K562 (cell line): Measurements from ENCODE around the gene PBX4. TPM values are rescaled to one million over a fixed set of nuclear protein-coding genes. Genes with fewer than 3 reads are reported as not detected.
A peak's percentile ranks its signal among the peaks of the same experiment; 100 is the strongest.

ENCODE experiments used
- ATAC-seq: fragments of 200-7000 bp; cut with Tn5 transposase; 3 replicates; pipeline ENCODE4 v1.9.1; 2020; ENCODE audit warnings: moderate library complexity
- BruUV-seq: library from RNA; stranded (reverse); fragments of 400-500 nt; replicated peaks from 2 replicates; lab custom pipeline; 2021; lab: Mats Ljungman, UMichigan
- CTCF ChIA-PET: fragments of 300-600 bp; formaldehyde crosslinking; extraction: SDS; loops from one replicate; lab custom pipeline; 2021; ENCODE audit warnings: low intra/inter-chr PET ratio; lab: Yijun Ruan, JAX
- POLR2A ChIA-PET: fragments of 300-600, 350-650 bp; sonication (Branson Sonifier 250); formaldehyde crosslinking; extraction: SDS; loops from one replicate; lab custom pipeline; 2021; ENCODE audit warnings: antibody characterized with exemption, inconsistent platforms; lab: Yijun Ruan, JAX
- DNase-seq, 4 experiments: peaks; one replicate each; pipeline versions ENCODE4 v3.0.0 to v3.0.0-alpha.2; 2011 to 2018; ENCODE audit warnings: low spot score in 3 of 4, mixed read lengths in 3 of 4; ENCODE audit errors: extremely low read depth in 1 of 4
- FAIRE-seq: peaks from 2 replicates; lab custom pipeline; 2011; peaks lifted over from hg19 to GRCh38; lab: Jason Lieb, UNC
- H2AFZ ChIP-seq: 2 replicates; pipeline ENCODE4 v1.6.0; 2011; ENCODE audit warnings: low read depth, low read length, control low read depth, inconsistent platforms
- H3K27ac ChIP-seq: fragments of 200-600 bp; 3 replicates; pipeline ENCODE4 v1.8.0; 2011; ENCODE audit warnings: low read depth, mild to moderate bottlenecking, control low read depth, inconsistent platforms, low read length, moderate library complexity, mixed read lengths; ENCODE audit errors: extremely low read depth
- H3K27me3 ChIP-seq, 2 experiments: fragments of 300-600 bp in 1 of 2; 2 replicates in 1 of 2; 3 replicates in 1 of 2; pipeline versions ENCODE4 v1.6.0 to v1.8.0; 2011; ENCODE audit warnings: inconsistent platforms in 2 of 2, low read length in 2 of 2, mild to moderate bottlenecking in 1 of 2, mixed read lengths in 1 of 2, moderate library complexity in 1 of 2; ENCODE audit not compliant: control insufficient read depth in 2 of 2, insufficient read depth in 2 of 2
- H3K36me3 ChIP-seq: fragments of 300-600 bp; 3 replicates; pipeline ENCODE4 v1.8.0; 2011; ENCODE audit warnings: mild to moderate bottlenecking, low read length, inconsistent platforms; ENCODE audit not compliant: control insufficient read depth, insufficient read depth
- H3K4me1 ChIP-seq, 2 experiments: fragments of 200-600 bp in 1 of 2; replicated peaks in 1 of 2; 2 replicates in 1 of 2; 3 replicates in 1 of 2; pipeline versions ENCODE4 v1.5.1 to v1.8.0; 2011; ENCODE audit warnings: inconsistent platforms in 2 of 2, low read length in 2 of 2, mild to moderate bottlenecking in 1 of 2, mixed read lengths in 1 of 2, moderate library complexity in 1 of 2; ENCODE audit not compliant: control insufficient read depth in 2 of 2, insufficient read depth in 2 of 2
- H3K4me2 ChIP-seq: 2 replicates; pipeline ENCODE4 v1.6.1; 2011; ENCODE audit warnings: low read length, control low read depth, inconsistent platforms, mixed read lengths; ENCODE audit not compliant: insufficient read depth
- H3K4me3 ChIP-seq: fragments of 200-600 bp; sonication (generic), shearing (Covaris generic); 2 replicates; pipeline ENCODE4 v1.5.1; 2016; ENCODE audit warnings: control low read depth, inconsistent platforms
- H3K79me2 ChIP-seq: fragments of 200-600 bp; 3 replicates; pipeline ENCODE4 v1.8.0; 2011; ENCODE audit warnings: low read length, inconsistent platforms; ENCODE audit not compliant: control insufficient read depth, insufficient read depth
- H3K9ac ChIP-seq, 2 experiments: 2 replicates each; pipeline versions ENCODE4 v1.6.0 to v1.6.1; 2011; ENCODE audit warnings: low read depth in 2 of 2, low read length in 2 of 2, control low read depth in 1 of 2, inconsistent platforms in 1 of 2, mild to moderate bottlenecking in 1 of 2, mixed read lengths in 1 of 2; ENCODE audit not compliant: insufficient read depth in 1 of 2
- H3K9me1 ChIP-seq: one replicate; pipeline ENCODE4 v1.6.0; 2011; ENCODE audit warnings: inconsistent platforms, mild to moderate bottlenecking, low read length, moderate library complexity; ENCODE audit not compliant: control insufficient read depth, insufficient read depth
- H3K9me3 ChIP-seq: replicated peaks from 2 replicates; pipeline ENCODE4 v1.5.1; 2011; ENCODE audit warnings: low read depth, low read length, inconsistent platforms; ENCODE audit not compliant: control insufficient read depth, insufficient read depth
- H4K20me1 ChIP-seq: replicated peaks from 2 replicates; pipeline ENCODE4 v1.6.1; 2011; ENCODE audit warnings: low read length, inconsistent platforms, mixed read lengths; ENCODE audit not compliant: control insufficient read depth, insufficient read depth
- ELF4 ChIP-seq: fragments of 450-650 bp; formaldehyde crosslinking; IDR thresholded peaks from 2 replicates; pipeline ENCODE4 v1.4.0; 2022; ENCODE audit warnings: missing genetic modification characterization
- POLR2G ChIP-seq: fragments of 200-400 bp; formaldehyde crosslinking; IDR thresholded peaks from 2 replicates; pipeline ENCODE4 v1.6.1; 2017; ENCODE audit warnings: low read depth, mild to moderate bottlenecking, antibody characterized with exemption, low read length, moderate library complexity
- RBFOX2 ChIP-seq: fragments of 200-400 bp; formaldehyde crosslinking; IDR thresholded peaks from 2 replicates; pipeline ENCODE4 v1.6.1; 2017; ENCODE audit warnings: low read depth, mild to moderate bottlenecking, low read length, moderate library complexity
- SMARCE1 ChIP-seq: fragments of 450-650 bp; IDR thresholded peaks from 2 replicates; pipeline ENCODE4 v1.7.1; 2016; ENCODE audit warnings: mild to moderate bottlenecking
- WGBS: fragments of 100-300 bp; shearing (Covaris generic); methylation state at CpG from one replicate; pipeline ENCODE4 v1.1.6; 2016; ENCODE audit warnings: low coverage, mixed read lengths; ENCODE audit not compliant: insufficient coverage; ENCODE audit errors: missing lambda C conversion rate; 5-methylcytosine and 5-hydroxymethylcytosine counted together
- in situ Hi-C: fragments of 300-500 bp; cut with MboI; formaldehyde crosslinking; loops from 4 replicates; pipeline ENCODE4 v1.15.0; 2018; ENCODE audit warnings: inconsistent platforms, mixed read lengths
- intact Hi-C: fragments of 100-400 bp; cut with micrococcal nuclease; formaldehyde crosslinking; loops from 2 replicates; pipeline ENCODE4 v1.14.2; 2022
- polyA plus RNA-seq, 8 experiments: library from polyadenylated mRNA; depleted of rRNA in 4 of 8; stranded (reverse) in 5 of 8; unstranded in 3 of 8; fragments of >200 nt; fragmentation: Nextera tagmentation in 2 of 8; fragmentation: Illumina TruSeq in 1 of 8; extraction: Ambion mirVana in 2 of 8; extraction: Trizol in 1 of 8; gene quantifications; 2 replicates each; pipeline versions ENCODE4 v1.2.1 to v1.2.3, GENCODE V29; 2011 to 2014; ENCODE audit warnings: inconsistent platforms in 1 of 8, missing spikeins in 1 of 8
- total RNA-seq, 7 experiments: library from RNA; depleted of rRNA in 6 of 7; stranded (reverse); fragments of >200 nt in 6 of 7; fragmentation: Illumina TruSeq in 2 of 7; extraction: Trizol in 2 of 7; gene quantifications; 2 replicates each; pipeline versions ENCODE4 v1.2.1 to v1.2.3, GENCODE V29; 2011 to 2021; ENCODE audit warnings: low replicate concordance in 1 of 7
- TF ChIP-seq, protein P1 (sequence below), 2 experiments: IDR thresholded peaks in 1 of 2; conservative IDR thresholded peaks in 1 of 2; 2 replicates each; pipeline ENCODE4 v1.6.1; 2016; ENCODE audit warnings: low read depth in 2 of 2, mild to moderate bottlenecking in 1 of 2, missing compliant biosample characterization in 1 of 2, missing genetic modification characterization in 1 of 2, moderate library complexity in 1 of 2
- TF ChIP-seq, protein P2 (sequence below): sonication (generic); formaldehyde crosslinking; IDR thresholded peaks from 2 replicates; pipeline ENCODE4 v1.9.0; 2022; ENCODE audit warnings: mild to moderate bottlenecking, missing genetic modification reagents

The PBX4 gene
- total and polyA plus RNA-seq, 9 of the 15 experiments (the other 6 are each of a cell fraction or from before 2014, with no cell fraction given) = 0.11 to 3.8 (median 1.6) TPM; not detected in 1

DNA sequence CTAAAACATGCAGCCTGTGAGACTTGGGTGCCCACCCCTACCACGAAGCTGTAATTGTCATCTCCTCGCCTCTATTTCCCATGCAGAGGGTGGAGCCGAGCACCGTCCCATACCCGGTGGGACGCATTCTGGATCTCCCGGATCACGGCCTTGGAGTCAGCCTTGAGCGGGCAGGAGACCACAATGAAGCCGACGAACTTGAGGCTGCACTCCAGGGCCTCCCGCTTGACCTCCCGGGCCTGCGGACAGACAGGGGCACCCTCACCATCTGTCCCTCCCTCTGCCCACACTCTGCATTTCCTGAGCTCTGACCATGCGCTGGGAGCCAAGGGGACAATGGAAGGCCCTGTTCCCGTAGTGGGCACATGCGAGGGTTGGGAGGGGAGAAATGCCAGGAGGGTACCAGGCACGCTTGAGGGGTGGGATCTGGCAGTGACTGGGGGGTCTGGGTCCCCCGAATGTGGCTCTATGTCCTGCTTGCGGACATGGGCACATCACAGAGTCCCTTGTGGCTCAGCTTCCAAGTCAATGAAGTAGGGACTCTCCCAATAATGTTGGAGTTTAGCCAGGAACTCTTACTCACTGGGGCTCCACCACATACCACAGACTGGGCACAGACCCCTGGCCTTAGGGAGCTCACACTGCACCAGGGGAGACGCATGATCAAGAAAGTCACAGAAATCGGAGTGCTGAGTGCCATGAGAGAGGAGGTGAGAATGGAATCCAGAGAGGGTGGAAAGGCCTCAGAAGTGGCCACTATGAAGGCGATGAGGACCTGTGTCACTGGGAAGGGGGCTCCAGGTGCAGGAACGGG lies 34.2 kb upstream of the PBX4 start:
- no TSS peak for BruUV-seq
- no peak for ATAC-seq

More for the DNA sequence above, 34.2 kb upstream of the PBX4 start:
- no peak overlapping the region for H3K4me2 ChIP-seq
- H3K4me3 ChIP-seq = no peak overlapping the region
- in situ Hi-C loops = no loop called here
- H3K9me1 ChIP-seq = no peaks in the 10 kb centered on the region
- FAIRE-seq (no peak), DNase-seq (no peak)
- ChIA-PET CTCF (no interaction called here), POLR2A (interaction anchor here (0.7 to 5.6 kb wide), 2 partner anchors 9 to 124 kb away, joined by 4 to 40 read pairs; partner anchors contain the start of gene ATP13A1)
- 96% methylated on average over 21 of the region's 24 CpGs for WGBS
- H4K20me1 ChIP-seq = no peaks in the 10 kb centered on the region
- peaks cover 94% of the 10 kb centered on the region; the same call in 2 of the 3 replicates for H3K36me3 ChIP-seq
- no peaks in the 10 kb centered on the region for H3K9me3 ChIP-seq
- TF ChIP-seq RBFOX2 (peak; percentile 36), ELF4 (no peak), POLR2G (0 out of 2 replicates have a peak, but pooled peaks have one; percentile 43), SMARCE1 (no peak)
- TF ChIP-seq, protein P1, sequence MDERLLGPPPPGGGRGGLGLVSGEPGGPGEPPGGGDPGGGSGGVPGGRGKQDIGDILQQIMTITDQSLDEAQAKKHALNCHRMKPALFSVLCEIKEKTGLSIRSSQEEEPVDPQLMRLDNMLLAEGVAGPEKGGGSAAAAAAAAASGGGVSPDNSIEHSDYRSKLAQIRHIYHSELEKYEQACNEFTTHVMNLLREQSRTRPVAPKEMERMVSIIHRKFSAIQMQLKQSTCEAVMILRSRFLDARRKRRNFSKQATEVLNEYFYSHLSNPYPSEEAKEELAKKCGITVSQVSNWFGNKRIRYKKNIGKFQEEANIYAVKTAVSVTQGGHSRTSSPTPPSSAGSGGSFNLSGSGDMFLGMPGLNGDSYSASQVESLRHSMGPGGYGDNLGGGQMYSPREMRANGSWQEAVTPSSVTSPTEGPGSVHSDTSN (CRISPR knock-in tag; IDR thresholded peaks at IDR 0.05; ENCODE audit: low read depth) = no peak
- TF ChIP-seq, protein P1 (tag; conservative IDR thresholded peaks at IDR 0.05; ENCODE audit: low read depth) = no peak
- TF ChIP-seq, protein P2, sequence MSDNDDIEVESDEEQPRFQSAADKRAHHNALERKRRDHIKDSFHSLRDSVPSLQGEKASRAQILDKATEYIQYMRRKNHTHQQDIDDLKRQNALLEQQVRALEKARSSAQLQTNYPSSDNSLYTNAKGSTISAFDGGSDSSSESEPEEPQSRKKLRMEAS = no peak
- peaks cover 0 to 4% of the 10 kb centered on the region in 2 experiments; a peak in 1 of 5 replicates for H3K4me1 ChIP-seq
- intact Hi-C loops = no loop called here
- no peaks in the 10 kb centered on the region for H3K27me3 ChIP-seq
- H2AFZ ChIP-seq = no peak overlapping the region
- H3K9ac ChIP-seq = peak overlapping the region in 1 of 2 experiments; percentile 45; a peak in 1 of 4 replicates
- no peak overlapping the region for H3K27ac ChIP-seq
- H3K79me2 ChIP-seq = no peaks in the 10 kb centered on the region
